Measurements from ENCODE around the gene IL1RL2. TPM values are rescaled to one million over a fixed set of nuclear protein-coding genes. Genes with fewer than 3 reads are reported as not detected.

Gene IL1RL2
- total RNA-seq, 4 donors from 2014 or later: 2.2 to 6.2 (median 3.7) TPM

DNA sequence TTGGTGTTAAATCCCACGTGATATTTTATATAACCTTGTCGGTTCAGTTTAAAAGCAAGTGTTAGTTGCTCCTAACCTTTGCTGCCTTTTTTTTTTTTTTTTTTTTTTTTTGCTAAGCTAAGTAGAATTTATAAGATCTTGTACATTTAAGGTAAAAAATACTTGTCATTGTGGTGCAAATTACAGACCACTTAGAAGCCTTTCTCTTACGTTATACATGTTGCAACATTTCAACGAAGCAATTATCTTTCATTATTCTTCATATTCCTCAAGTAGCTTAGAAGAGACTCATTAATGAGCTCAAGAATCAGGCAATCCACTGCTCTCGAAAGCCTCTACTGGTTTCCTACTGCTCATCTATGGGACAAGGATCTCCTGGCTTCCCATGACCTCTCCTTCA is 14.9 kb upstream of the IL1RL2 start:
- DNase-seq: no peak
- Histone ChIP-seq H3K9me3 (no peaks in the 10 kb centered on the region), H3K27me3 (no peaks in the 10 kb centered on the region), H3K36me3 (peaks cover 53 to 66% of the 10 kb centered on the region in 2 donors), H3K4me3 (replicated peaks in 1 of 3) (no peak overlapping the region), H3K4me1 (no peaks in the 10 kb centered on the region), H3K27ac (no peak overlapping the region)
- intact Hi-C loops (cut with DNase I): no loop called here
- TF ChIP-seq, protein P1, sequence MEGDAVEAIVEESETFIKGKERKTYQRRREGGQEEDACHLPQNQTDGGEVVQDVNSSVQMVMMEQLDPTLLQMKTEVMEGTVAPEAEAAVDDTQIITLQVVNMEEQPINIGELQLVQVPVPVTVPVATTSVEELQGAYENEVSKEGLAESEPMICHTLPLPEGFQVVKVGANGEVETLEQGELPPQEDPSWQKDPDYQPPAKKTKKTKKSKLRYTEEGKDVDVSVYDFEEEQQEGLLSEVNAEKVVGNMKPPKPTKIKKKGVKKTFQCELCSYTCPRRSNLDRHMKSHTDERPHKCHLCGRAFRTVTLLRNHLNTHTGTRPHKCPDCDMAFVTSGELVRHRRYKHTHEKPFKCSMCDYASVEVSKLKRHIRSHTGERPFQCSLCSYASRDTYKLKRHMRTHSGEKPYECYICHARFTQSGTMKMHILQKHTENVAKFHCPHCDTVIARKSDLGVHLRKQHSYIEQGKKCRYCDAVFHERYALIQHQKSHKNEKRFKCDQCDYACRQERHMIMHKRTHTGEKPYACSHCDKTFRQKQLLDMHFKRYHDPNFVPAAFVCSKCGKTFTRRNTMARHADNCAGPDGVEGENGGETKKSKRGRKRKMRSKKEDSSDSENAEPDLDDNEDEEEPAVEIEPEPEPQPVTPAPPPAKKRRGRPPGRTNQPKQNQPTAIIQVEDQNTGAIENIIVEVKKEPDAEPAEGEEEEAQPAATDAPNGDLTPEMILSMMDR (IDR thresholded peaks at IDR 0.05): no peak
- no peak for TF ChIP-seq POLR2A (IDR thresholded peaks at IDR 0.05)
- WGBS, 2 donors: 93 to 95% methylated on average over 5 of the region's 5 CpGs

DNA sequence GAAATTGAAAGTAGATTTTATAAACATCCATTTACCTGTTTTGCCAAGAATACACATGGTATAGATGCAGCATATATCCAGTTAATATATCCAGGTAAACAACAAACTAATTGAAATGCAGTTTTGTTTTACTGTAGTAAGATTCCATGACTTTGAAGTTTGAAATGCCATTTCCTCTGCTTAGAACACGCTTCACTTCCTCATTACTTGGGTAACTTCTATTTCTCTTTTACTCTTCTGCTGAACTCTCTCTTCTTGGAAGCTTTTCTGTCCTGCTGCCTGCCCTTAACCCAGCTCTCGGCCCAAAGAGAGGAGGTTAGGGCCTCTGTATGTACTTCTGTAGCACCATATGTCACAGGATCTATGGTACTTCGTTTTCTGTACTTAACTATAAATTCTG is 14.1 kb upstream of the IL1RL2 start:
- TF ChIP-seq POLR2A (IDR thresholded peaks at IDR 0.05): no peak
- TF ChIP-seq, protein P1 (IDR thresholded peaks at IDR 0.05): no peak
- no peak overlapping the region for H3K4me3 ChIP-seq (replicated peaks in 1 of 3)
- H3K9me3 ChIP-seq: no peaks in the 10 kb centered on the region
- peaks cover 60 to 74% of the 10 kb centered on the region in 2 donors for H3K36me3 ChIP-seq
- no peaks in the 10 kb centered on the region for H3K4me1 ChIP-seq
- intact Hi-C loops (cut with DNase I): no loop called here
- no peak for DNase-seq
- WGBS, 2 donors: 89 to 91% methylated on average over 3 of the region's 3 CpGs
- no peak overlapping the region for H3K27ac ChIP-seq
- H3K27me3 ChIP-seq: no peaks in the 10 kb centered on the region

DNA sequence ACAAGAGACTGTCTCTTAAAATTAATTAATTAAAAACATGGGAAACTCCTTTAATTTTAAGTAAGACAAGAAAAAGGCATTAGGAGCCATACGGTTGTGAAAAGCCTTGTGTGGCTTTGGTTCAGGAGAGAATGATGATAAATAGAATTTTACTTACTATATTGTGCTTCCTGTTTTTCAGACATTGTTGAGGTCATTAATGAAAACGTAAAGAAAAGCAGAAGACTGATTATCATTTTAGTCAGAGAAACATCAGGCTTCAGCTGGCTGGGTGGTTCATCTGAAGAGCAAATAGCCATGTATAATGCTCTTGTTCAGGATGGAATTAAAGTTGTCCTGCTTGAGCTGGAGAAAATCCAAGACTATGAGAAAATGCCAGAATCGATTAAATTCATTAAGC is 10.7 kb upstream of the IL1RL2 start:
- no peaks in the 10 kb centered on the region for H3K27me3 ChIP-seq
- peaks cover 43 to 55% of the 10 kb centered on the region in 2 donors for H3K36me3 ChIP-seq
- intact Hi-C loops (cut with DNase I): no loop called here
- H3K27ac ChIP-seq: no peak overlapping the region
- no peaks in the 10 kb centered on the region for H3K9me3 ChIP-seq
- H3K4me3 ChIP-seq (replicated peaks in 1 of 3): no peak overlapping the region
- no peak for DNase-seq
- 90 to 93% methylated on average over 3 of the region's 3 CpGs for WGBS, 2 donors
- peaks cover 0 to 4% of the 10 kb centered on the region in 2 donors for H3K4me1 ChIP-seq
- no peak for TF ChIP-seq POLR2A (IDR thresholded peaks at IDR 0.05)
- TF ChIP-seq, protein P1 (IDR thresholded peaks at IDR 0.05): no peak

DNA sequence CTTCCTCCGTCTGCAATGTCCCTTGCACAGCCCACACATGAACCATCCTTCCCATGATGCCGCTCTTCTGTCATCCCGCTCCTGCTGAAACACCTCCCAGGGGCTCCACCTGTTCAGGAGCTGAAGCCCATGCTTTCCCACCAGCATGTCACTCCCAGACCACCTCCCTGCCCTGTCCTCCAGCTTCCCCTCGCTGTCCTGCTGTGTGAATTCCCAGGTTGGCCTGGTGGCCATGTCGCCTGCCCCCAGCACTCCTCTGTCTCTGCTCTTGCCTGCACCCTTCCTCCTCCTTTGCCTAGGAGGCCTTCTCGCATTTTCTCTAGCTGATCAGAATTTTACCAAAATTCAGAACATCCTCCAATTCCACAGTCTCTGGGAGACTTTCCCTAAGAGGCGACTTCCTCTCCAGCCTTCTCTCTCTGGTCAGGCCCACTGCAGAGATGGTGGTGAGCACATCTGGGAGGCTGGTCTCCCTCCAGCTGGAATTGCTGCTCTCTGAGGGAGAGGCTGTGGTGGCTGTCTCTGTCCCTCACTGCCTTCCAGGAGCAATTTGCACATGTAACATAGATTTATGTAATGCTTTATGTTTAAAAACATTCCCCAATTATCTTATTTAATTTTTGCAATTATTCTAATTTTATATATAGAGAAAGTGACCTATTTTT is 8.9 kb upstream of the IL1RL2 start:
- peaks cover 34 to 39% of the 10 kb centered on the region in 2 donors for H3K36me3 ChIP-seq
- H3K4me3 ChIP-seq (replicated peaks in 1 of 3): no peak overlapping the region
- TF ChIP-seq, protein P1 (IDR thresholded peaks at IDR 0.05): no peak
- TF ChIP-seq POLR2A (IDR thresholded peaks at IDR 0.05): no peak
- intact Hi-C loops (cut with DNase I): no loop called here
- DNase-seq: no peak
- WGBS, 2 donors: 89 to 90% methylated on average over 7 of the region's 7 CpGs
- no peaks in the 10 kb centered on the region for H3K27me3 ChIP-seq
- no peaks in the 10 kb centered on the region for H3K9me3 ChIP-seq
- H3K27ac ChIP-seq: no peak overlapping the region
- peaks cover 0 to 4% of the 10 kb centered on the region in 2 donors for H3K4me1 ChIP-seq

DNA sequence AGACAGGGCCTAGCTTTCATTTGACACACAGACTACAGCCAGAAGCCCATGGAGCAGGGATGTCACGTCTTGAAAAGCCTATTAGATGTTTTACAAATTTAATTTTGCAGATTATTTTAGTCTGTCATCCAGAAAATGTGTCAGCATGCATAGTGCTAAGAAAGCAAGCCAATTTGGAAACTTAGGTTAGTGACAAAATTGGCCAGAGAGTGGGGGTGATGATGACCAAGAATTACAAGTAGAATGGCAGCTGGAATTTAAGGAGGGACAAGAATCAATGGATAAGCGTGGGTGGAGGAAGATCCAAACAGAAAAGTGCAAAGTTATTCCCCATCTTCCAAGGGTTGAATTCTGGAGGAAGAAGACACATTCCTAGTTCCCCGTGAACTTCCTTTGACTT is 7.8 kb upstream of the IL1RL2 start:
- TF ChIP-seq, protein P1 (IDR thresholded peaks at IDR 0.05): no peak
- no peak for TF ChIP-seq POLR2A (IDR thresholded peaks at IDR 0.05)
- Histone ChIP-seq H3K27me3 (no peaks in the 10 kb centered on the region), H3K9me3 (no peaks in the 10 kb centered on the region), H3K27ac (no peak overlapping the region), H3K36me3 (peaks cover 27 to 30% of the 10 kb centered on the region in 2 donors), H3K4me1 (peaks cover 0 to 4% of the 10 kb centered on the region in 2 donors), H3K4me3 (replicated peaks in 1 of 3) (no peak overlapping the region)
- DNase-seq: no peak
- intact Hi-C loops (cut with DNase I): no loop called here
- 81 to 85% methylated on average over 3 of the region's 3 CpGs for WGBS, 2 donors

Measured in thyroid gland (tissue), 4 donors.